Measurements from ENCODE around the gene SOX21.

SOX21 gene

DNA sequence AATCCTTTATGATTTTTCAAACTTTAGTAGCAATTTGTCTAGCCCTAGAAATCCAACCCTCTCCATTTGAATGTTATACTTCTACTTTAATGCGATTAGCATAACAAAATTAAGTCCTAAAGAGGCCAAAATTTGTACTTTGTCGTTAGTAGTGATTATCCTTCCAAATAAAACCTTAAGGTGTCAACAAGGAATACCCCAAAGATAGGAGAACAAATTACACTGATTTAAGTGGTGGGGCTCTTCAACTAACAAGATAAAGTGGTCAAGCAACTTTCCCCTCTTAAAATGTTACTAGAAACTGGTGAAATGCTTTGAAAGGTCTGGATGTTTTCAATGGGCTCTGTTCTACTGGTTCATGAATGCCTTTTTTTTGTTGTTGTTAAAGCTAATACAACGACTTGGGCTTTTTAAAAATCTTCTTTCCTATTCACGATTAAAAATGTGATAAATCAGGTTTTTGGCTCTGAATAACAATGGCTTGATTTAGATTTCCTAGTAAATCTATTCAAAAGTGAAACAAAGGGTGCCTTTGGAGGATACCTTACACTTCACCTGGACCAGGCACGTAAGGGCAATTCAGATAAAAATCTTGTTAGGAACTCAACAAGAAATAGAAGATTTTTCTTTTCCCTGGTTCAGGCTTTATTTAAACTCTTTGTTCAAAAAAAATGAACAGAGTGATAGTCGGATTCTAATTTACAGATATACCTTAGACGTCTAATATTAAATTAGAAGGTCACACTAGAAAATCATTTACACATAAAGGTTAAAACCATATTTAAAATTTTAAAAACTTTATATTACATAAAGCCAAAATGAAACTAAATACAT is 3.1 kb downstream of the SOX21 start:
- ChIA-PET POLR2A (no interaction called here), CTCF (no interaction called here)
- TF ChIP-seq, protein P1, sequence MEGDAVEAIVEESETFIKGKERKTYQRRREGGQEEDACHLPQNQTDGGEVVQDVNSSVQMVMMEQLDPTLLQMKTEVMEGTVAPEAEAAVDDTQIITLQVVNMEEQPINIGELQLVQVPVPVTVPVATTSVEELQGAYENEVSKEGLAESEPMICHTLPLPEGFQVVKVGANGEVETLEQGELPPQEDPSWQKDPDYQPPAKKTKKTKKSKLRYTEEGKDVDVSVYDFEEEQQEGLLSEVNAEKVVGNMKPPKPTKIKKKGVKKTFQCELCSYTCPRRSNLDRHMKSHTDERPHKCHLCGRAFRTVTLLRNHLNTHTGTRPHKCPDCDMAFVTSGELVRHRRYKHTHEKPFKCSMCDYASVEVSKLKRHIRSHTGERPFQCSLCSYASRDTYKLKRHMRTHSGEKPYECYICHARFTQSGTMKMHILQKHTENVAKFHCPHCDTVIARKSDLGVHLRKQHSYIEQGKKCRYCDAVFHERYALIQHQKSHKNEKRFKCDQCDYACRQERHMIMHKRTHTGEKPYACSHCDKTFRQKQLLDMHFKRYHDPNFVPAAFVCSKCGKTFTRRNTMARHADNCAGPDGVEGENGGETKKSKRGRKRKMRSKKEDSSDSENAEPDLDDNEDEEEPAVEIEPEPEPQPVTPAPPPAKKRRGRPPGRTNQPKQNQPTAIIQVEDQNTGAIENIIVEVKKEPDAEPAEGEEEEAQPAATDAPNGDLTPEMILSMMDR (IDR thresholded peaks at IDR 0.05; ENCODE audit: control extremely low read depth, extremely low read depth, low read depth, missing control alignments): no peak

GRCh38 chr13:94708031-94708859 is 4.1 kb downstream of the SOX21 start:
- TF ChIP-seq, protein P1 (IDR thresholded peaks at IDR 0.05; ENCODE audit: control extremely low read depth, extremely low read depth, low read depth, missing control alignments): no peak
- ChIA-PET POLR2A (no interaction called here), CTCF (no interaction called here)
- DNase-seq (ENCODE audit: extremely low spot score): no peak

More for the DNA sequence above, 3.1 kb downstream of the SOX21 start:
- no peak for DNase-seq (ENCODE audit: extremely low spot score)

DNA sequence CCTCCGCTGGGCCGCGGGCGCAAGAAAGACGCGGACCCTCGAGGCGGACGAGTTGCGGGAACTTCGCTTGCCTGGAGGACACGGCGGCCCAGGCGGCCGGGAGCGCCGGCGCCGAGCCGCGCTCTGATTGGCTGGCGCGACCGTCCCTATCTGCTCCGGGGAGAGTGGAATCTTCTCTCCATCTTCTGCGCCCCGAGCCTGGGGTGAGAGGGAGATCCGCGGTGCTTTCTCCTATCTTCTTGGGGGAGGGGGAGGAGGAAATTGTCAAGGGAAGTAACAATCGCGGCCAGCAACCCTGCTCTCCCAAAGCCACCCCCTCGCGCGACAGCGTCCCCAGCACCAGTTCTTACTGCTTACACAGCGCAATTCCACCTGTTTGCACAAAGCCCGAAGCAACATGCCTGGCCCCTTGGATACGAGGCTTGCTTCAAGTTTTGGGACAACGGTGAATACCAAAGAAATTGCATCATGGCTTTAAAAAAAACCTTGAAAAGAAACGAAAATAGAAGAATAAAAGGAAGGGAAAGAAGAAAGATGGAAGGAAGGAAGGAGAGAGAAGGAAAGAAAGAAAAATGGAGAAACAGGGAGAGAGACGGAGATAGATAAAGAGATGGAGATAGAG is 4.8 kb downstream of the SOX21 start:
- no peak for DNase-seq (ENCODE audit: extremely low spot score)
- TF ChIP-seq, protein P1 (IDR thresholded peaks at IDR 0.05; ENCODE audit: control extremely low read depth, extremely low read depth, low read depth, missing control alignments): no peak
- CTCF ChIA-PET: no interaction called here
- POLR2A ChIA-PET: no interaction called here

- POLR2A ChIA-PET: no interaction called here
- CTCF ChIA-PET: no interaction called here
- TF ChIP-seq, protein P1 (IDR thresholded peaks at IDR 0.05; ENCODE audit: control extremely low read depth, extremely low read depth, low read depth, missing control alignments): no peak
- no peak for DNase-seq (ENCODE audit: extremely low spot score)
Observed at GRCh38 chr13:94706843-94707399, 5.4 kb downstream of the SOX21 start.

DNA sequence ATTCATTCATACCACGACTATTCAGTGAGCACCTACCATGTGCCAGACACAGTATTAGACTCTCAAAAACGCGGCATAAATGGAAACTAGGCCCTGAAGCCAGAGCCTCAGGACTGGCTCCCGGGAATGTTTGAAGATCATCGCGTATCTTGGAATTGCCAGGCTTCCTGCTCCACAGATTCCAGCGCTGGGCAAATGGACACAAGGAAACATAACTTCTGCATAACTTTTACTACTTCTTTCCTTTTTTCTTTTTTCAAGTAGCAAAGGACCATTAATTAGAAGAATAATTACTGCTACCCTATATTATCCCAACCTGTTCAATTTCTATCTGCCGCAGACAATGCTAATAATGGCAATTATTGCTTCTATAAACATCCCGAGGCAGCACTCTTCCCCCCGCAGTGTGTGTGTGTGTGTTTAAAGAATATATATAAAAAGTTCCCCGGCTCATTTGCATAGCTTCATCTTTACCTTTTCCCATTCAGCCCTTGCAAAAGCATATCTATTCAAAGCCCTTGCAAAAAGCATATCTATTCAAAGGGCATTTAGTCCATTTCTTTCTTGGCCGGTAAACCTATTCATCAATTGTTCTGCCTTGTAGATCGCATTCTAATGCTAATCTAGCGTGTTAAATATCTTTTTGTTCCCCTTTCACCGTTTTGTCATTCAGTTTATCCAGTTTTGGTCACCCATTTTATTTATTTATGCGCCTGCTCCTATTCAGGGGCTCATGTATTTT is 6.1 kb downstream of the SOX21 start:
- CTCF ChIA-PET: no interaction called here
- TF ChIP-seq, protein P1 (IDR thresholded peaks at IDR 0.05; ENCODE audit: control extremely low read depth, extremely low read depth, low read depth, missing control alignments): no peak
- POLR2A ChIA-PET: no interaction called here
- no peak for DNase-seq (ENCODE audit: extremely low spot score)
